Esophagus muscularis mucosa (tissue), 4 donors: Measurements from ENCODE around the gene SLCO3A1. TPM values are rescaled to one million over a fixed set of nuclear protein-coding genes. Genes with fewer than 3 reads are reported as not detected.

Source experiments
- DNase-seq: peaks from one replicate; pipeline ENCODE4 v3.0.0-alpha.2; 2017; ENCODE audit errors: extremely low spot score
- H3K27ac ChIP-seq, 4 donors: fragments of 200-600 bp; sonication (generic); replicated peaks in 1 of 4; 1 replicate in 3 of 4; 2 replicates in 1 of 4; pipeline ENCODE4 v1.5.1; 2016 to 2019; ENCODE audit warnings: mild to moderate bottlenecking in 1 of 4
- H3K27me3 ChIP-seq, 4 donors: fragments of 200-600 bp; sonication (generic); one replicate each; pipeline versions ENCODE4 v1.5.1 to v1.6.0; 2016 to 2019
- H3K36me3 ChIP-seq, 4 donors: fragments of 200-600 bp; sonication (generic); one replicate each; pipeline ENCODE4 v1.5.1; 2016 to 2019
- H3K4me1 ChIP-seq, 4 donors: fragments of 200-600 bp; sonication (generic); one replicate each; pipeline ENCODE4 v1.5.1; 2016 to 2019
- H3K4me3 ChIP-seq, 4 donors: fragments of 200-600 bp; sonication (generic); 1 replicate in 2 of 4; 2 replicates in 2 of 4; pipeline ENCODE4 v1.5.1; 2016 to 2019; ENCODE audit warnings: mild to moderate bottlenecking in 4 of 4, moderate library complexity in 1 of 4
- H3K9me3 ChIP-seq, 4 donors: fragments of 200-600 bp; sonication (generic); 1 replicate in 3 of 4; 2 replicates in 1 of 4; pipeline ENCODE4 v1.5.1; 2016 to 2019
- EP300 ChIP-seq: sonication (generic); formaldehyde crosslinking; IDR thresholded peaks from one replicate; pipeline ENCODE4 v1.6.1; 2017; ENCODE audit warnings: antibody characterized with exemption
- POLR2A ChIP-seq: fragments of 450-650 bp; IDR thresholded peaks from one replicate; pipeline ENCODE4 v1.6.1; 2017; ENCODE audit warnings: antibody characterized with exemption, moderate library complexity, mild to moderate bottlenecking, low read depth
- POLR2AphosphoS5 ChIP-seq, 2 donors: sonication (generic); formaldehyde crosslinking; IDR thresholded peaks; one replicate each; pipeline ENCODE4 v1.6.1; 2017; ENCODE audit warnings: antibody characterized with exemption in 2 of 2
- WGBS: methylation state at CpG from one replicate; pipeline ENCODE4 v1.1.5; 2018; 5-methylcytosine and 5-hydroxymethylcytosine counted together
- intact Hi-C: fragments of 100-400 bp; cut with DNase I; formaldehyde crosslinking; loops from one replicate; pipeline ENCODE4 v1.15.1; 2023
- total RNA-seq, 4 donors: library from RNA; depleted of rRNA; stranded (reverse); fragments of >200 nt; gene quantifications; one replicate each; pipeline versions ENCODE4 v1.1.0 to v1.2.1, GENCODE V29; 2016
- TF ChIP-seq, protein P1 (sequence below), 3 experiments: fragments of 200-600 bp in 2 of 3; fragments of 450-650 bp in 1 of 3; sonication (generic) in 2 of 3; IDR thresholded peaks; one replicate each; pipeline ENCODE4 v1.5.1; 2017 to 2019; ENCODE audit warnings: antibody characterized with exemption in 3 of 3, mild to moderate bottlenecking in 2 of 3, moderate library complexity in 1 of 3

SLCO3A1 gene
- total RNA-seq, 4 donors from 2014 or later = 5.6 to 17.5 (median 12.3) TPM

- WGBS = 100% methylated on average over 3 of the region's 3 CpGs
- DNase-seq = no peak
- Histone ChIP-seq H3K27me3 (no peaks in the 10 kb centered on the region), H3K27ac (no peak overlapping the region), H3K4me1 (no peaks in the 10 kb centered on the region), H3K36me3 (peaks cover 0 to 58% (median 19%) of the 10 kb centered on the region in 4 donors), H3K4me3 (no peak overlapping the region), H3K9me3 (no peaks in the 10 kb centered on the region)
- TF ChIP-seq, protein P1, sequence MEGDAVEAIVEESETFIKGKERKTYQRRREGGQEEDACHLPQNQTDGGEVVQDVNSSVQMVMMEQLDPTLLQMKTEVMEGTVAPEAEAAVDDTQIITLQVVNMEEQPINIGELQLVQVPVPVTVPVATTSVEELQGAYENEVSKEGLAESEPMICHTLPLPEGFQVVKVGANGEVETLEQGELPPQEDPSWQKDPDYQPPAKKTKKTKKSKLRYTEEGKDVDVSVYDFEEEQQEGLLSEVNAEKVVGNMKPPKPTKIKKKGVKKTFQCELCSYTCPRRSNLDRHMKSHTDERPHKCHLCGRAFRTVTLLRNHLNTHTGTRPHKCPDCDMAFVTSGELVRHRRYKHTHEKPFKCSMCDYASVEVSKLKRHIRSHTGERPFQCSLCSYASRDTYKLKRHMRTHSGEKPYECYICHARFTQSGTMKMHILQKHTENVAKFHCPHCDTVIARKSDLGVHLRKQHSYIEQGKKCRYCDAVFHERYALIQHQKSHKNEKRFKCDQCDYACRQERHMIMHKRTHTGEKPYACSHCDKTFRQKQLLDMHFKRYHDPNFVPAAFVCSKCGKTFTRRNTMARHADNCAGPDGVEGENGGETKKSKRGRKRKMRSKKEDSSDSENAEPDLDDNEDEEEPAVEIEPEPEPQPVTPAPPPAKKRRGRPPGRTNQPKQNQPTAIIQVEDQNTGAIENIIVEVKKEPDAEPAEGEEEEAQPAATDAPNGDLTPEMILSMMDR (IDR thresholded peaks at IDR 0.05) = no peak
- TF ChIP-seq POLR2A = no peak
- TF ChIP-seq POLR2AphosphoS5 (IDR thresholded peaks at IDR 0.05) = no peak
- no peak for TF ChIP-seq EP300
- intact Hi-C loops = no loop called here
Observed at GRCh38 chr15:92153620-92154019, 300.1 kb downstream of the SLCO3A1 start.

DNA sequence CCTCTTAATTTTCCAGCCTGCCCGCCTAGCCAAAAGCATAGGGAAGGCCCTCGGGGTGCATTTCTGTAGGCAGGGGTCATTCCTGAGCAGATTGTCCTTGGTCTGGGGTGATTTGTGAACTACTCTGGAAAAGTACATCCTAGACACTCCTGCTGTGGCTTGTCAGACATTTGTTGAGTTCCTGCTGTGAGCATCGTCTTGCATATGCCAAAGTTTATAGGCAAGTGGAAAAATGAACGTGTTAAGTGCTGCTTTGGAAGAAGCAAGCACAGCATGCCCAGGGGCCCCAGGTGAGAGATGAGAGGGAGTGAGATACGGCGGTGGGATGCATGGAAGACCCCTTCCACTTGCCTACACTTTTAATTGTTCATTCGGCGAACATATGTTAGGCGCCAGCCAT lies 302.4 kb downstream of the SLCO3A1 start:
- WGBS = 80% methylated on average over 9 of the region's 9 CpGs
- H3K4me1 ChIP-seq = no peaks in the 10 kb centered on the region
- intact Hi-C loops = no loop called here
- H3K9me3 ChIP-seq = no peaks in the 10 kb centered on the region
- no peak for DNase-seq
- TF ChIP-seq EP300 (no peak), POLR2AphosphoS5 (IDR thresholded peaks at IDR 0.05) (no peak), POLR2A (no peak)
- TF ChIP-seq, protein P1 (IDR thresholded peaks at IDR 0.05) = no peak
- no peaks in the 10 kb centered on the region for H3K27me3 ChIP-seq
- peaks cover 0 to 39% (median 12%) of the 10 kb centered on the region in 4 donors for H3K36me3 ChIP-seq
- no peak overlapping the region for H3K27ac ChIP-seq
- no peak overlapping the region for H3K4me3 ChIP-seq

- Histone ChIP-seq H3K36me3 (peaks cover 0 to 31% (median 12%) of the 10 kb centered on the region in 4 donors), H3K27ac (no peak overlapping the region), H3K27me3 (no peaks in the 10 kb centered on the region), H3K4me3 (no peak overlapping the region), H3K9me3 (no peaks in the 10 kb centered on the region), H3K4me1 (no peaks in the 10 kb centered on the region)
- WGBS = 93% methylated on average over 10 of the region's 10 CpGs
- TF ChIP-seq, protein P1 (IDR thresholded peaks at IDR 0.05) = no peak
- no peak for TF ChIP-seq EP300
- TF ChIP-seq POLR2AphosphoS5 (IDR thresholded peaks at IDR 0.05) = no peak
- no peak for DNase-seq
- intact Hi-C loops = no loop called here
Observed at GRCh38 chr15:92157666-92158298, 304.3 kb downstream of the SLCO3A1 start.

- intact Hi-C loops = no loop called here
- no peak overlapping the region for H3K4me3 ChIP-seq
- 92% methylated on average over 6 of the region's 6 CpGs for WGBS
- H3K9me3 ChIP-seq = no peaks in the 10 kb centered on the region
- H3K4me1 ChIP-seq = no peaks in the 10 kb centered on the region
- no peak for TF ChIP-seq POLR2AphosphoS5 (IDR thresholded peaks at IDR 0.05)
- TF ChIP-seq EP300 = no peak
- TF ChIP-seq, protein P1 (IDR thresholded peaks at IDR 0.05) = no peak
- TF ChIP-seq POLR2A = no peak
- no peak for DNase-seq
- H3K27ac ChIP-seq = no peak overlapping the region
- H3K27me3 ChIP-seq = no peaks in the 10 kb centered on the region
- peaks cover 0 to 31% (median 13%) of the 10 kb centered on the region in 4 donors for H3K36me3 ChIP-seq
Observed at GRCh38 chr15:92158426-92158825, 304.9 kb downstream of the SLCO3A1 start.

DNA sequence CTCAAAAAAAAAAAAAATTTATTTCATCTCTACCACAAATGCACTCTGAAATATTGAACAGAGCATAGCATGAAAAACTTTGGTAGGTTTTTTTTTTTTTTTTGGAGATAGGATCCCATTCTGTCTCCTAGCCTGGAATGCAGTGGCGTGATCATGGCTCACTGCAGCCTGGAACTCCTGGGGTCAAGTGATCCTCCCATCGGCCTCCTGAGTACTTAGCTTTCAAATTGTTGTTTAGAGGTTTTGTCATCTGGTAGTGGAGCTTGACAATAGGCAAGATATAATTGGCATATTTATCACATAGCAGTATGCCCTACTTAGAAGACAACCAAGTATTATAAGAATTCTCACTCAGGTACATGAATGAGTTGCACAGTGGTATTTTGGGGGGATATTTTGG lies 306.0 kb downstream of the SLCO3A1 start:
- Histone ChIP-seq H3K4me3 (no peak overlapping the region), H3K36me3 (peaks cover 0 to 33% (median 15%) of the 10 kb centered on the region in 4 donors), H3K9me3 (no peaks in the 10 kb centered on the region), H3K4me1 (no peaks in the 10 kb centered on the region), H3K27ac (no peak overlapping the region), H3K27me3 (no peaks in the 10 kb centered on the region)
- 88% methylated on average over 2 of the region's 2 CpGs for WGBS
- DNase-seq = no peak
- TF ChIP-seq, protein P1 (IDR thresholded peaks at IDR 0.05) = no peak
- TF ChIP-seq POLR2A (no peak), POLR2AphosphoS5 (IDR thresholded peaks at IDR 0.05) (no peak), EP300 (no peak)
- intact Hi-C loops = no loop called here
